HepG2 (cell line): ENCODE data around the gene MAT2A. TPM values are rescaled to one million over a fixed set of nuclear protein-coding genes. Genes with fewer than 3 reads are reported as not detected.

Experiments
- BRCA1 ChIP-seq: sonication (generic); formaldehyde crosslinking; IDR thresholded peaks from 2 replicates; pipeline ENCODE4 v1.4.0; 2020; ENCODE audit warnings: missing genetic modification reagents
- FOXP1 ChIP-seq, 2 experiments: fragments of 450-650 bp in 1 of 2; IDR thresholded peaks; 2 replicates each; pipeline ENCODE4 v1.6.1; 2017 to 2018; ENCODE audit warnings: antibody characterized with exemption in 1 of 2
- HNRNPLL ChIP-seq: fragments of 200-400 bp; formaldehyde crosslinking; IDR thresholded peaks from 2 replicates; pipeline ENCODE4 v1.6.1; 2017; ENCODE audit warnings: mild to moderate bottlenecking, low read depth, low read length; ENCODE audit not compliant: poor library complexity, severe bottlenecking
- KDM6A ChIP-seq: IDR thresholded peaks from 2 replicates; pipeline ENCODE4 v1.6.1; 2016; ENCODE audit warnings: low read depth
- MZF1 ChIP-seq: sonication (generic); formaldehyde crosslinking; IDR thresholded peaks from 2 replicates; pipeline ENCODE4 v1.8.1; 2023; ENCODE audit warnings: mild to moderate bottlenecking, missing genetic modification reagents, borderline replicate concordance
- PCBP2 ChIP-seq: fragments of 200-400 bp; formaldehyde crosslinking; optimal IDR thresholded peaks from 2 replicates; pipeline ENCODE3; 2018; ENCODE audit warnings: low read length, low read depth; ENCODE audit not compliant: poor library complexity, severe bottlenecking
- RXRA ChIP-seq: sonication (generic); formaldehyde crosslinking; IDR thresholded peaks from 2 replicates; pipeline ENCODE4 v1.5.1; 2020; ENCODE audit warnings: missing genetic modification reagents
- SRF ChIP-seq: IDR thresholded peaks from 2 replicates; pipeline ENCODE4 v1.6.1; 2011; ENCODE audit warnings: mild to moderate bottlenecking, low read depth, low read length, moderate library complexity
- SRSF1 ChIP-seq: fragments of 200-400 bp; formaldehyde crosslinking; optimal IDR thresholded peaks from 2 replicates; pipeline ENCODE3; 2017; ENCODE audit warnings: mild to moderate bottlenecking, low read depth, low read length, moderate library complexity
- TOPORS ChIP-seq: sonication (generic); formaldehyde crosslinking; IDR thresholded peaks from 2 replicates; pipeline ENCODE4 v1.8.0; 2023; ENCODE audit warnings: mild to moderate bottlenecking, missing genetic modification reagents
- ZFP41 ChIP-seq: sonication (generic); formaldehyde crosslinking; IDR thresholded peaks from 2 replicates; pipeline ENCODE4 v1.4.0; 2020; ENCODE audit warnings: mild to moderate bottlenecking, missing genetic modification reagents, borderline replicate concordance
- ZFP82 ChIP-seq: sonication (generic); formaldehyde crosslinking; IDR thresholded peaks from 2 replicates; pipeline ENCODE4 v1.5.1; 2020; ENCODE audit warnings: mild to moderate bottlenecking, missing genetic modification reagents, borderline replicate concordance
- ZNF160 ChIP-seq: sonication (generic); formaldehyde crosslinking; IDR thresholded peaks from 2 replicates; pipeline ENCODE4 v1.8.0; 2022; ENCODE audit warnings: mild to moderate bottlenecking, inconsistent platforms, missing genetic modification reagents
- ZNF256 ChIP-seq: sonication (generic); formaldehyde crosslinking; conservative IDR thresholded peaks from 2 replicates; pipeline ENCODE4 v1.4.0; 2020; ENCODE audit warnings: missing genetic modification reagents
- ZNF296 ChIP-seq: sonication (generic); formaldehyde crosslinking; conservative IDR thresholded peaks from 2 replicates; pipeline ENCODE4 v1.5.0; 2020; ENCODE audit warnings: mild to moderate bottlenecking, missing genetic modification reagents
- ZNF333 ChIP-seq: sonication (generic); formaldehyde crosslinking; IDR thresholded peaks from 2 replicates; pipeline ENCODE4 v1.4.0; 2020; ENCODE audit warnings: mild to moderate bottlenecking, missing genetic modification reagents, borderline replicate concordance
- ZNF382 ChIP-seq: sonication (generic); formaldehyde crosslinking; IDR thresholded peaks from 2 replicates; pipeline ENCODE4 v1.5.0; 2020; ENCODE audit warnings: missing genetic modification reagents, mild to moderate bottlenecking, borderline replicate concordance
- ZNF564 ChIP-seq: sonication (generic); formaldehyde crosslinking; IDR thresholded peaks from 2 replicates; pipeline ENCODE4 v1.8.1; 2023; ENCODE audit warnings: mild to moderate bottlenecking, missing genetic modification reagents
- ZNF674 ChIP-seq: sonication (generic); formaldehyde crosslinking; IDR thresholded peaks from 2 replicates; pipeline ENCODE4 v1.5.0; 2020; ENCODE audit warnings: low read depth, mild to moderate bottlenecking, missing genetic modification reagents
- ZSCAN21 ChIP-seq: sonication (generic); formaldehyde crosslinking; IDR thresholded peaks from 2 replicates; pipeline ENCODE4 v1.8.0; 2022; ENCODE audit warnings: mild to moderate bottlenecking, missing genetic modification reagents, moderate library complexity, borderline replicate concordance
- polyA plus RNA-seq, 8 experiments: library from polyadenylated mRNA; depleted of rRNA in 3 of 8; stranded (reverse) in 7 of 8; unstranded in 1 of 8; fragments of >200 nt; fragmentation: Illumina TruSeq in 4 of 8; extraction: Trizol in 4 of 8; gene quantifications; 2 replicates each; pipeline versions ENCODE4 v1.2.1 to v1.2.3, GENCODE V29; 2011 to 2016; ENCODE audit warnings: low read depth in 4 of 8, missing spikeins in 1 of 8, mixed read lengths in 1 of 8; ENCODE audit not compliant: insufficient read depth in 1 of 8
- total RNA-seq, 5 experiments: library from RNA; depleted of rRNA; stranded (reverse); fragments of >200 nt; fragmentation: Illumina TruSeq; extraction: Trizol; gene quantifications; 2 replicates each; pipeline ENCODE4 v1.2.3, GENCODE V29; 2016; ENCODE audit warnings: low read depth in 1 of 5
- TF ChIP-seq, protein P1 (sequence below): IDR thresholded peaks from 2 replicates; pipeline ENCODE4 v1.4.0; 2020; ENCODE audit warnings: mild to moderate bottlenecking, missing genetic modification reagents
- TF ChIP-seq, protein P2 (sequence below): sonication (generic); formaldehyde crosslinking; IDR thresholded peaks from 2 replicates; pipeline ENCODE4 v1.4.0; 2020; ENCODE audit warnings: mild to moderate bottlenecking, missing genetic modification reagents
- TF ChIP-seq, protein P3 (sequence below): sonication (generic); formaldehyde crosslinking; IDR thresholded peaks from 2 replicates; pipeline ENCODE4 v1.5.1; 2020; ENCODE audit warnings: missing genetic modification reagents, mild to moderate bottlenecking, borderline replicate concordance

Gene MAT2A
- total and polyA plus RNA-seq, 2 of the 13 experiments (the other 11 are each of a cell fraction or from before 2014, with no cell fraction given), result 155 to 331 TPM

DNA sequence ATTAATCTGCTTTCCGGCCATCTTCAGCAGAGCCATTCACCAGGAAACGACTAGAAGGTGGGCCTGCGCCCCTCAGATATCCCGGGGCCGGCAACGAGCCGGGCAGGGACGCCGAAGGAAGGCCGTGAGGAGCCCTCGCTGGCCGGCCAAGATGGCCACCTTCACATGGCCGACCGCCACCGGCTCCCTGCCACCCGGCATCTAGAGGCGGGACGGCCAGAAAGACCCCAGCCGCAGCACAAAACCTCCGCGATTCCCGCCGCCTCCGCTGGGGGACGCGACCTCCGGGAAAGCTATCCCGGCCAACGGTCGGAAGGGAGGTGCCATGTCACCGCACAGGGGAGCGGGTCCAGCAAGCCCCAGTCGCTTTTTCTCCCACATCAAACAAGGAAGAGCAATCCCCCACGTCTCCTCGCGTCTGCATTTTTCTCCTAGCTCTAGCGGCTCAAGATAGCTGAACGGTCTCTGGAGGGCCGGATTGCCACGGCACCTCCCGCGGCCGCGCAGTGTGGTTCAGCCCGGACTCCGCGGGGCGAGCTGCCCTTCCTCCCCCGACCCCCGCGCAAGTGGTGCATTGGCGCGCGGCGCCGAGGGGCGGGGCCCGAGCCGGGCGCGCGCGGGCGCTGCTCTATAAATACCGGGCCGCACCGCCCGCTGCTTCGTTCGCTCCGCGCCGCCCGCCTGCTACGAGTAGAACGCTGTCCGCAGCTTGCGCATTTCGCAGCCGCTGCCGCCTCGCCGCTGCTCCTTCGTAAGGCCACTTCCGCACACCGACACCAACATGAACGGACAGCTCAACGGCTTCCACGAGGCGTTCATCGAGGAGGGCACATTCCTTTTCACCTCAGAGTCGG lies at the start of gene MAT2A (continued):
- TF ChIP-seq ZNF333 (CRISPR knock-in tag), result no peak; the same call in 1 of the 2 replicates
- no peak for TF ChIP-seq PCBP2
- peak; percentile 78 for TF ChIP-seq ZNF674 (CRISPR knock-in tag)
- peak; percentile 98 for TF ChIP-seq HNRNPLL
- TF ChIP-seq, protein P1, sequence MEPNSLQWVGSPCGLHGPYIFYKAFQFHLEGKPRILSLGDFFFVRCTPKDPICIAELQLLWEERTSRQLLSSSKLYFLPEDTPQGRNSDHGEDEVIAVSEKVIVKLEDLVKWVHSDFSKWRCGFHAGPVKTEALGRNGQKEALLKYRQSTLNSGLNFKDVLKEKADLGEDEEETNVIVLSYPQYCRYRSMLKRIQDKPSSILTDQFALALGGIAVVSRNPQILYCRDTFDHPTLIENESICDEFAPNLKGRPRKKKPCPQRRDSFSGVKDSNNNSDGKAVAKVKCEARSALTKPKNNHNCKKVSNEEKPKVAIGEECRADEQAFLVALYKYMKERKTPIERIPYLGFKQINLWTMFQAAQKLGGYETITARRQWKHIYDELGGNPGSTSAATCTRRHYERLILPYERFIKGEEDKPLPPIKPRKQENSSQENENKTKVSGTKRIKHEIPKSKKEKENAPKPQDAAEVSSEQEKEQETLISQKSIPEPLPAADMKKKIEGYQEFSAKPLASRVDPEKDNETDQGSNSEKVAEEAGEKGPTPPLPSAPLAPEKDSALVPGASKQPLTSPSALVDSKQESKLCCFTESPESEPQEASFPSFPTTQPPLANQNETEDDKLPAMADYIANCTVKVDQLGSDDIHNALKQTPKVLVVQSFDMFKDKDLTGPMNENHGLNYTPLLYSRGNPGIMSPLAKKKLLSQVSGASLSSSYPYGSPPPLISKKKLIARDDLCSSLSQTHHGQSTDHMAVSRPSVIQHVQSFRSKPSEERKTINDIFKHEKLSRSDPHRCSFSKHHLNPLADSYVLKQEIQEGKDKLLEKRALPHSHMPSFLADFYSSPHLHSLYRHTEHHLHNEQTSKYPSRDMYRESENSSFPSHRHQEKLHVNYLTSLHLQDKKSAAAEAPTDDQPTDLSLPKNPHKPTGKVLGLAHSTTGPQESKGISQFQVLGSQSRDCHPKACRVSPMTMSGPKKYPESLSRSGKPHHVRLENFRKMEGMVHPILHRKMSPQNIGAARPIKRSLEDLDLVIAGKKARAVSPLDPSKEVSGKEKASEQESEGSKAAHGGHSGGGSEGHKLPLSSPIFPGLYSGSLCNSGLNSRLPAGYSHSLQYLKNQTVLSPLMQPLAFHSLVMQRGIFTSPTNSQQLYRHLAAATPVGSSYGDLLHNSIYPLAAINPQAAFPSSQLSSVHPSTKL (CRISPR knock-in tag), result peak; percentile 56
- TF ChIP-seq ZFP41 (CRISPR knock-in tag), result no peak; the same call in none of the 2 replicates
- peak; percentile 87 for TF ChIP-seq SRSF1
- peak; percentile 80; the same call in 1 of the 2 replicates for TF ChIP-seq ZFP82 (CRISPR knock-in tag)
- peak; percentile 83; the same call in 1 of the 2 replicates for TF ChIP-seq ZNF564 (CRISPR knock-in tag)
- TF ChIP-seq RXRA (CRISPR knock-in tag), result peak; percentile 71; the same call in 1 of the 2 replicates
- TF ChIP-seq, protein P2, sequence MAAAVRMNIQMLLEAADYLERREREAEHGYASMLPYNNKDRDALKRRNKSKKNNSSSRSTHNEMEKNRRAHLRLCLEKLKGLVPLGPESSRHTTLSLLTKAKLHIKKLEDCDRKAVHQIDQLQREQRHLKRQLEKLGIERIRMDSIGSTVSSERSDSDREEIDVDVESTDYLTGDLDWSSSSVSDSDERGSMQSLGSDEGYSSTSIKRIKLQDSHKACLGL (CRISPR knock-in tag), result peak; percentile 67
- TF ChIP-seq MZF1, result 0 out of 2 replicates have a peak, but pooled peaks have one; percentile 47
- no peak for TF ChIP-seq ZNF382 (CRISPR knock-in tag)
- peak; percentile 43; the same call in 1 of the 2 replicates for TF ChIP-seq KDM6A (CRISPR knock-in tag)
- TF ChIP-seq FOXP1 (IDR thresholded peaks at IDR 0.05), result no peak
- TF ChIP-seq FOXP1 (CRISPR knock-in tag; IDR thresholded peaks at IDR 0.05), result peak; percentile 49
- TF ChIP-seq BRCA1 (CRISPR knock-in tag), result peak; percentile 69
- TF ChIP-seq TOPORS (CRISPR knock-in tag), result peak; percentile 96
- TF ChIP-seq ZNF296 (CRISPR knock-in tag), result peak; percentile 50
- TF ChIP-seq ZNF160 (CRISPR knock-in tag), result peak; percentile 22; the same call in 1 of the 2 replicates
- peak; percentile 60; the same call in 1 of the 2 replicates for TF ChIP-seq ZNF256 (CRISPR knock-in tag)
- TF ChIP-seq ZSCAN21, result peak; percentile 89; the same call in 1 of the 2 replicates
- peak; percentile 61 for TF ChIP-seq SRF
- TF ChIP-seq, protein P3, sequence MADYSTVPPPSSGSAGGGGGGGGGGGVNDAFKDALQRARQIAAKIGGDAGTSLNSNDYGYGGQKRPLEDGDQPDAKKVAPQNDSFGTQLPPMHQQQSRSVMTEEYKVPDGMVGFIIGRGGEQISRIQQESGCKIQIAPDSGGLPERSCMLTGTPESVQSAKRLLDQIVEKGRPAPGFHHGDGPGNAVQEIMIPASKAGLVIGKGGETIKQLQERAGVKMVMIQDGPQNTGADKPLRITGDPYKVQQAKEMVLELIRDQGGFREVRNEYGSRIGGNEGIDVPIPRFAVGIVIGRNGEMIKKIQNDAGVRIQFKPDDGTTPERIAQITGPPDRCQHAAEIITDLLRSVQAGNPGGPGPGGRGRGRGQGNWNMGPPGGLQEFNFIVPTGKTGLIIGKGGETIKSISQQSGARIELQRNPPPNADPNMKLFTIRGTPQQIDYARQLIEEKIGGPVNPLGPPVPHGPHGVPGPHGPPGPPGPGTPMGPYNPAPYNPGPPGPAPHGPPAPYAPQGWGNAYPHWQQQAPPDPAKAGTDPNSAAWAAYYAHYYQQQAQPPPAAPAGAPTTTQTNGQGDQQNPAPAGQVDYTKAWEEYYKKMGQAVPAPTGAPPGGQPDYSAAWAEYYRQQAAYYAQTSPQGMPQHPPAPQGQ (CRISPR knock-in tag), result no peak; the same call in 1 of the 2 replicates
